HFFc6 (cell line): ENCODE data around the gene TAPBP. TPM values are rescaled to one million over a fixed set of nuclear protein-coding genes. Genes with fewer than 3 reads are reported as not detected.

Experiments used
- DNase-seq: peaks from one replicate; pipeline ENCODE4 v3.0.0-alpha.2; 2018
- H3K27ac Mint-ChIP-seq: 2 replicates; pipeline ENCODE4 v1.8.0; 2020; ENCODE audit warnings: mild to moderate bottlenecking, mixed read lengths
- H3K27me3 Mint-ChIP-seq: 2 replicates; pipeline ENCODE4 v1.8.0; 2021; ENCODE audit warnings: mild to moderate bottlenecking, moderate library complexity, mixed read lengths; ENCODE audit not compliant: insufficient read depth
- H3K36me3 Mint-ChIP-seq: 2 replicates; pipeline ENCODE4 v1.8.0; 2021; ENCODE audit warnings: low read depth, mixed read lengths
- H3K4me1 Mint-ChIP-seq: 2 replicates; pipeline ENCODE4 v1.8.0; 2020; ENCODE audit warnings: low read depth, mixed read lengths
- H3K4me3 Mint-ChIP-seq: 2 replicates; pipeline ENCODE4 v1.8.0; 2020; ENCODE audit warnings: mild to moderate bottlenecking, moderate library complexity, mixed read lengths
- H3K9me3 Mint-ChIP-seq: 2 replicates; pipeline ENCODE4 v1.8.0; 2020; ENCODE audit warnings: mild to moderate bottlenecking, mixed read lengths
- CTCF ChIP-seq: fragments of 200-600 bp; sonication (generic); IDR thresholded peaks from 2 replicates; pipeline ENCODE4 v1.5.0; 2021; ENCODE audit warnings: antibody characterized with exemption, mild to moderate bottlenecking
- total RNA-seq, 6 experiments: library from RNA; stranded (reverse); fragmentation: NEBNext Ultra II Directional; extraction: Animal tissue kit (Norgen Biotek cat#: 25700); gene quantifications; 2 replicates in 1 of 6; 3 replicates in 5 of 6; pipeline ENCODE4 v1.2.3, GENCODE V29; 2021

Gene TAPBP
- total RNA-seq, 6 experiments from 2014 or later, result 88.7 to 118 (median 104) TPM

GRCh38 chr6:33279971-33280511 lies 33.8 kb downstream of the TAPBP start:
- peaks cover 17% of the 10 kb centered on the region for H3K36me3 Mint-ChIP-seq
- no peak overlapping the region for H3K4me3 Mint-ChIP-seq
- peak; percentile 84 for TF ChIP-seq CTCF
- DNase-seq, result peak; percentile 69
- peaks cover 18% of the 10 kb centered on the region for H3K4me1 Mint-ChIP-seq
- H3K27me3 Mint-ChIP-seq, result peaks cover 15% of the 10 kb centered on the region; the same call in 1 of the 2 replicates
- no peak overlapping the region for H3K27ac Mint-ChIP-seq
- no peaks in the 10 kb centered on the region for H3K9me3 Mint-ChIP-seq

GRCh38 chr6:33279257-33279695 lies 34.6 kb downstream of the TAPBP start:
- DNase-seq, result no peak
- peaks cover 15% of the 10 kb centered on the region; the same call in 1 of the 2 replicates for H3K27me3 Mint-ChIP-seq
- H3K4me3 Mint-ChIP-seq, result no peak overlapping the region
- peaks cover 26% of the 10 kb centered on the region for H3K4me1 Mint-ChIP-seq
- no peaks in the 10 kb centered on the region for H3K9me3 Mint-ChIP-seq
- H3K27ac Mint-ChIP-seq, result no peak overlapping the region
- no peak for TF ChIP-seq CTCF
- H3K36me3 Mint-ChIP-seq, result peaks cover 25% of the 10 kb centered on the region

GRCh38 chr6:33278810-33279209 lies 35.1 kb downstream of the TAPBP start:
- H3K4me3 Mint-ChIP-seq, result no peak overlapping the region

GRCh38 chr6:33278392-33278741 lies 35.5 kb downstream of the TAPBP start:
- no peak for DNase-seq
- H3K27ac Mint-ChIP-seq, result 0 out of 2 replicates have a peak overlapping the region, but pooled peaks have one; percentile 7
- H3K9me3 Mint-ChIP-seq, result no peaks in the 10 kb centered on the region
- peaks cover 35% of the 10 kb centered on the region for H3K4me1 Mint-ChIP-seq
- peaks cover 33% of the 10 kb centered on the region for H3K36me3 Mint-ChIP-seq
- H3K27me3 Mint-ChIP-seq, result peaks cover 18% of the 10 kb centered on the region; the same call in 1 of the 2 replicates
- H3K4me3 Mint-ChIP-seq, result no peak overlapping the region
- no peak for TF ChIP-seq CTCF

More at GRCh38 chr6:33278810-33279209, 35.1 kb downstream of the TAPBP start:
- H3K36me3 Mint-ChIP-seq, result peaks cover 28% of the 10 kb centered on the region
- TF ChIP-seq CTCF, result no peak
- H3K27me3 Mint-ChIP-seq, result peaks cover 14% of the 10 kb centered on the region; the same call in 1 of the 2 replicates
- 0 out of 2 replicates have a peak overlapping the region, but pooled peaks have one; percentile 7 for H3K27ac Mint-ChIP-seq
- DNase-seq, result no peak
- no peaks in the 10 kb centered on the region for H3K9me3 Mint-ChIP-seq
- peaks cover 31% of the 10 kb centered on the region for H3K4me1 Mint-ChIP-seq

GRCh38 chr6:33277663-33278391 lies 36.1 kb downstream of the TAPBP start:
- no peak for DNase-seq
- peak overlapping the region; percentile 73 for H3K4me3 Mint-ChIP-seq
- H3K4me1 Mint-ChIP-seq, result peaks cover 41% of the 10 kb centered on the region
- H3K36me3 Mint-ChIP-seq, result peaks cover 38% of the 10 kb centered on the region
- peak overlapping the region; percentile 78 for H3K27ac Mint-ChIP-seq
- peaks cover 2% of the 10 kb centered on the region; the same call in 1 of the 2 replicates for H3K9me3 Mint-ChIP-seq
- peaks cover 21% of the 10 kb centered on the region; the same call in 1 of the 2 replicates for H3K27me3 Mint-ChIP-seq
- no peak for TF ChIP-seq CTCF
